Mesothelial cell of epicardium (in vitro differentiated cells): ENCODE data around the gene PPM1N. TPM values are rescaled to one million over a fixed set of nuclear protein-coding genes. Genes with fewer than 3 reads are reported as not detected.
A peak's percentile ranks its signal among the peaks of the same experiment; 100 is the strongest.

ENCODE experiments used
- DNase-seq, 2 experiments: peaks; one replicate each; pipeline ENCODE4 v3.0.0; 2021; ENCODE audit warnings: low spot score in 2 of 2; ENCODE audit not compliant: unreplicated experiment in 2 of 2
- H3K27ac Mint-ChIP-seq: 2 replicates; pipeline ENCODE4 v1.8.0; 2021; ENCODE audit warnings: mixed read lengths
- H3K27me3 Mint-ChIP-seq: 2 replicates; pipeline ENCODE4 v1.8.0; 2021; ENCODE audit warnings: low read depth, mixed read lengths
- H3K36me3 Mint-ChIP-seq: 2 replicates; pipeline ENCODE4 v1.8.0; 2021; ENCODE audit warnings: mixed read lengths
- H3K4me1 Mint-ChIP-seq: 2 replicates; pipeline ENCODE4 v1.8.0; 2021; ENCODE audit warnings: mixed read lengths
- H3K4me3 Mint-ChIP-seq: 2 replicates; pipeline ENCODE4 v1.8.0; 2021; ENCODE audit warnings: mild to moderate bottlenecking, moderate library complexity, mixed read lengths
- H3K9me3 Mint-ChIP-seq: 2 replicates; pipeline ENCODE4 v1.8.0; 2021; ENCODE audit warnings: mixed read lengths
- total RNA-seq: library from RNA; stranded (reverse); gene quantifications from 3 replicates; pipeline ENCODE4 v1.2.1, GENCODE V29; 2021
- TF ChIP-seq, protein P1 (sequence below): fragments of 200-600 bp; sonication (generic); IDR thresholded peaks from one replicate; pipeline ENCODE4 v1.5.0; 2021; ENCODE audit warnings: antibody characterized with exemption; ENCODE audit not compliant: unreplicated experiment

Gene PPM1N
- total RNA-seq, 1 donor from 2014 or later = 0.60 TPM

DNA sequence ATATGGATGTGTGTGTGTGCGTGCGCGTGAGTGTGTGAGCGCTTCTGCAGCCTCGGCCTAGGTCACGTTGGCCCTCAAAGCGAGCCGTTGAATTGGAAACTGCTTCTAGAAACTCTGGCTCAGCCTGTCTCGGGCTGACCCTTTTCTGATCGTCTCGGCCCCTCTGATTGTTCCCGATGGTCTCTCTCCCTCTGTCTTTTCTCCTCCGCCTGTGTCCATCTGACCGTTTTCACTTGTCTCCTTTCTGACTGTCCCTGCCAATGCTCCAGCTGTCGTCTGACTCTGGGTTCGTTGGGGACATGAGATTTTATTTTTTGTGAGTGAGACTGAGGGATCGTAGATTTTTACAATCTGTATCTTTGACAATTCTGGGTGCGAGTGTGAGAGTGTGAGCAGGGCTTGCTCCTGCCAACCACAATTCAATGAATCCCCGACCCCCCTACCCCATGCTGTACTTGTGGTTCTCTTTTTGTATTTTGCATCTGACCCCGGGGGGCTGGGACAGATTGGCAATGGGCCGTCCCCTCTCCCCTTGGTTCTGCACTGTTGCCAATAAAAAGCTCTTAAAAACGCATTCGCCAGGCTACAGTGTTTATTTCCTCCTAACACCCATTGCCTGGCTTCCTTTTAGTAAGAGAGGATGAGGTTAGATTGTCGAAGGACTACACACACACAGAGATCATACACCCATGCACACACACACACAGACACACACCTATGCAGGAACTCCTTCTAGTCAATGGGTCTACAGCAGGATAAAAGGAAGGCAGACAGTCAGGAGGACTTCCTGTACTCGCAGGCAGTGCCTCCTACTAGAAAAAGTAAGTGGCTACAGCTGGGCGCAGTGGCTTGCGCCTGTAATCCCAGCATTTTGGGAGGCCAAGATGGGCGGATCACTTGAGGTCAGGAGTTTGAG, 23.4 kb upstream of the PPM1N start:
- H3K36me3 Mint-ChIP-seq = peaks cover 2% of the 10 kb centered on the region
- H3K27ac Mint-ChIP-seq = peak overlapping the region; percentile 55
- DNase-seq = no peak
- peaks cover 36% of the 10 kb centered on the region for H3K27me3 Mint-ChIP-seq
- no peaks in the 10 kb centered on the region for H3K9me3 Mint-ChIP-seq
- TF ChIP-seq, protein P1, sequence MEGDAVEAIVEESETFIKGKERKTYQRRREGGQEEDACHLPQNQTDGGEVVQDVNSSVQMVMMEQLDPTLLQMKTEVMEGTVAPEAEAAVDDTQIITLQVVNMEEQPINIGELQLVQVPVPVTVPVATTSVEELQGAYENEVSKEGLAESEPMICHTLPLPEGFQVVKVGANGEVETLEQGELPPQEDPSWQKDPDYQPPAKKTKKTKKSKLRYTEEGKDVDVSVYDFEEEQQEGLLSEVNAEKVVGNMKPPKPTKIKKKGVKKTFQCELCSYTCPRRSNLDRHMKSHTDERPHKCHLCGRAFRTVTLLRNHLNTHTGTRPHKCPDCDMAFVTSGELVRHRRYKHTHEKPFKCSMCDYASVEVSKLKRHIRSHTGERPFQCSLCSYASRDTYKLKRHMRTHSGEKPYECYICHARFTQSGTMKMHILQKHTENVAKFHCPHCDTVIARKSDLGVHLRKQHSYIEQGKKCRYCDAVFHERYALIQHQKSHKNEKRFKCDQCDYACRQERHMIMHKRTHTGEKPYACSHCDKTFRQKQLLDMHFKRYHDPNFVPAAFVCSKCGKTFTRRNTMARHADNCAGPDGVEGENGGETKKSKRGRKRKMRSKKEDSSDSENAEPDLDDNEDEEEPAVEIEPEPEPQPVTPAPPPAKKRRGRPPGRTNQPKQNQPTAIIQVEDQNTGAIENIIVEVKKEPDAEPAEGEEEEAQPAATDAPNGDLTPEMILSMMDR = no peak
- H3K4me1 Mint-ChIP-seq = peaks cover 12% of the 10 kb centered on the region
- H3K4me3 Mint-ChIP-seq = no peak overlapping the region

GRCh38 chr19:45475537-45476291, 22.5 kb upstream of the PPM1N start:
- Mint-ChIP-seq H3K9me3 (no peaks in the 10 kb centered on the region), H3K4me3 (no peak overlapping the region), H3K4me1 (peaks cover 9% of the 10 kb centered on the region), H3K36me3 (peaks cover 2% of the 10 kb centered on the region), H3K27me3 (peaks cover 36% of the 10 kb centered on the region), H3K27ac (no peak overlapping the region)
- TF ChIP-seq, protein P1 = no peak
- no peak for DNase-seq

DNA sequence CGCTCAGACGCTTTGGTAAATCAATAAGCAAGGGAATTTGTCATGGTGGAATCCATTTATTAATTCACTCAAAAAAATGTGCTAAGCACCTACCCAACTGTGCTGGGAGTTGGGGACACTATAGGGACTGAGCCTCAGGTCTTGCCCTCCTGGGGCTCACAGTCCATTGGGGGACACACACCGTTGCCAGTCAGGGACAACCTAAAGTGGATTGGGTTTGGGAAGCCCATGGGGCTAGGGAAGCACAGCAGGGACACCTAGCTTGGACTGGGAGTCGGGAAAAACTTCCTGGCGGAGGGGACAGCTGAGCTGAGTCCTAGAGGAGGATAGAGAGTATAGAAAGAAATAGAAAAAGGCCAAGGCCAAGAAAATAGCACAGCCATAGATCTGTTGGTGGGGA, 21.9 kb upstream of the PPM1N start:
- no peak for DNase-seq
- Mint-ChIP-seq H3K4me3 (peak overlapping the region; percentile 26), H3K27ac (peak overlapping the region; percentile 7), H3K36me3 (peaks cover 2% of the 10 kb centered on the region), H3K4me1 (peaks cover 9% of the 10 kb centered on the region), H3K9me3 (no peaks in the 10 kb centered on the region), H3K27me3 (peaks cover 36% of the 10 kb centered on the region)
- TF ChIP-seq, protein P1 = no peak

GRCh38 chr19:45477186-45477585, 21.1 kb upstream of the PPM1N start:
- H3K4me3 Mint-ChIP-seq = peak overlapping the region; percentile 53
- peaks cover 27% of the 10 kb centered on the region for H3K27me3 Mint-ChIP-seq

GRCh38 chr19:45477713-45478453, 20.4 kb upstream of the PPM1N start:
- DNase-seq = no peak
- Mint-ChIP-seq H3K4me1 (peaks cover 9% of the 10 kb centered on the region), H3K27me3 (peaks cover 20% of the 10 kb centered on the region), H3K27ac (peak overlapping the region; percentile 99), H3K4me3 (peak overlapping the region; percentile 88), H3K36me3 (no peaks in the 10 kb centered on the region), H3K9me3 (no peaks in the 10 kb centered on the region)
- TF ChIP-seq, protein P1 = no peak

More at GRCh38 chr19:45477186-45477585, 21.1 kb upstream of the PPM1N start:
- H3K9me3 Mint-ChIP-seq = no peaks in the 10 kb centered on the region
- no peak overlapping the region for H3K27ac Mint-ChIP-seq
- no peak for DNase-seq
- TF ChIP-seq, protein P1 = no peak
- peaks cover 2% of the 10 kb centered on the region for H3K36me3 Mint-ChIP-seq
- peaks cover 9% of the 10 kb centered on the region for H3K4me1 Mint-ChIP-seq
